ENCODE measurements around the gene ACKR1.

DNA sequence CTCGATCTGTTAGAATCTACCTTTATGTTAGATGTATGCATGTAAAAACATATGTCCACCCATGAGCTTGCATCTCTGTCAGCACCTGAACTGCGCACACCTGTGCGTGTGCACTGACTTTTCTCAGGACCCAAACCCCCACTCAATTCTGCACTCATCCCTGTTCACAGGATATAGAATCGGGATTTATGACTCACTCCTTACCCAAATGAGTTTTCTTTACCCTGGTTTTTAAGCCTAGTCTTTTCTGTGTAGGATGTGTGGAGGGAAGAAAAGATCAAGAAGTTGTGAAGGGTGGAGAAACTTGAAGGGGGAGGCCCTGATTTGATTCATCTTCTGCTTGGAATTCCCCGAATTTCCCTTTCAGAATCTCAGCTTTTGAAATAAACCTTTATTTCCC, 2.4 kb downstream of the ACKR1 start:
- TF ChIP-seq, protein P1, sequence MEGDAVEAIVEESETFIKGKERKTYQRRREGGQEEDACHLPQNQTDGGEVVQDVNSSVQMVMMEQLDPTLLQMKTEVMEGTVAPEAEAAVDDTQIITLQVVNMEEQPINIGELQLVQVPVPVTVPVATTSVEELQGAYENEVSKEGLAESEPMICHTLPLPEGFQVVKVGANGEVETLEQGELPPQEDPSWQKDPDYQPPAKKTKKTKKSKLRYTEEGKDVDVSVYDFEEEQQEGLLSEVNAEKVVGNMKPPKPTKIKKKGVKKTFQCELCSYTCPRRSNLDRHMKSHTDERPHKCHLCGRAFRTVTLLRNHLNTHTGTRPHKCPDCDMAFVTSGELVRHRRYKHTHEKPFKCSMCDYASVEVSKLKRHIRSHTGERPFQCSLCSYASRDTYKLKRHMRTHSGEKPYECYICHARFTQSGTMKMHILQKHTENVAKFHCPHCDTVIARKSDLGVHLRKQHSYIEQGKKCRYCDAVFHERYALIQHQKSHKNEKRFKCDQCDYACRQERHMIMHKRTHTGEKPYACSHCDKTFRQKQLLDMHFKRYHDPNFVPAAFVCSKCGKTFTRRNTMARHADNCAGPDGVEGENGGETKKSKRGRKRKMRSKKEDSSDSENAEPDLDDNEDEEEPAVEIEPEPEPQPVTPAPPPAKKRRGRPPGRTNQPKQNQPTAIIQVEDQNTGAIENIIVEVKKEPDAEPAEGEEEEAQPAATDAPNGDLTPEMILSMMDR (IDR thresholded peaks at IDR 0.05) = no peak
- no peak for TF ChIP-seq POLR2AphosphoS5 (IDR thresholded peaks at IDR 0.05; ENCODE audit: low read depth, low read length)
- TF ChIP-seq, protein P2, sequence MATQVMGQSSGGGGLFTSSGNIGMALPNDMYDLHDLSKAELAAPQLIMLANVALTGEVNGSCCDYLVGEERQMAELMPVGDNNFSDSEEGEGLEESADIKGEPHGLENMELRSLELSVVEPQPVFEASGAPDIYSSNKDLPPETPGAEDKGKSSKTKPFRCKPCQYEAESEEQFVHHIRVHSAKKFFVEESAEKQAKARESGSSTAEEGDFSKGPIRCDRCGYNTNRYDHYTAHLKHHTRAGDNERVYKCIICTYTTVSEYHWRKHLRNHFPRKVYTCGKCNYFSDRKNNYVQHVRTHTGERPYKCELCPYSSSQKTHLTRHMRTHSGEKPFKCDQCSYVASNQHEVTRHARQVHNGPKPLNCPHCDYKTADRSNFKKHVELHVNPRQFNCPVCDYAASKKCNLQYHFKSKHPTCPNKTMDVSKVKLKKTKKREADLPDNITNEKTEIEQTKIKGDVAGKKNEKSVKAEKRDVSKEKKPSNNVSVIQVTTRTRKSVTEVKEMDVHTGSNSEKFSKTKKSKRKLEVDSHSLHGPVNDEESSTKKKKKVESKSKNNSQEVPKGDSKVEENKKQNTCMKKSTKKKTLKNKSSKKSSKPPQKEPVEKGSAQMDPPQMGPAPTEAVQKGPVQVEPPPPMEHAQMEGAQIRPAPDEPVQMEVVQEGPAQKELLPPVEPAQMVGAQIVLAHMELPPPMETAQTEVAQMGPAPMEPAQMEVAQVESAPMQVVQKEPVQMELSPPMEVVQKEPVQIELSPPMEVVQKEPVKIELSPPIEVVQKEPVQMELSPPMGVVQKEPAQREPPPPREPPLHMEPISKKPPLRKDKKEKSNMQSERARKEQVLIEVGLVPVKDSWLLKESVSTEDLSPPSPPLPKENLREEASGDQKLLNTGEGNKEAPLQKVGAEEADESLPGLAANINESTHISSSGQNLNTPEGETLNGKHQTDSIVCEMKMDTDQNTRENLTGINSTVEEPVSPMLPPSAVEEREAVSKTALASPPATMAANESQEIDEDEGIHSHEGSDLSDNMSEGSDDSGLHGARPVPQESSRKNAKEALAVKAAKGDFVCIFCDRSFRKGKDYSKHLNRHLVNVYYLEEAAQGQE (IDR thresholded peaks at IDR 0.05; ENCODE audit: insufficient read depth in 1 of 2, low read depth in 2 of 2, low read length in 1 of 2) = no peak

Measured in Panc1 (cell line).